HepG2 (cell line): ENCODE measurements around the gene C9orf50.

Source experiments
- BCL6 ChIP-seq: IDR thresholded peaks from 2 replicates; pipeline ENCODE4 v1.6.1; 2016; ENCODE audit warnings: missing genetic modification reagents, missing compliant biosample characterization
- CEBPB ChIP-seq: IDR thresholded peaks from 2 replicates; pipeline ENCODE4 v1.6.1; 2011; ENCODE audit warnings: low read depth, low read length, improper control_type of control experiment, borderline replicate concordance
- CTCF ChIP-seq: sonication (generic); formaldehyde crosslinking; IDR thresholded peaks from 2 replicates; pipeline ENCODE4 v1.5.0; 2020; ENCODE audit warnings: mild to moderate bottlenecking, missing genetic modification reagents, moderate library complexity
- EHMT2 ChIP-seq: fragments of 200-600 bp; sonication (generic); IDR thresholded peaks from 2 replicates; pipeline ENCODE4 v1.7.0; 2017; ENCODE audit warnings: antibody characterized with exemption, low read depth, low read length, borderline replicate concordance
- JUN ChIP-seq: sonication (generic); formaldehyde crosslinking; IDR thresholded peaks from 2 replicates; pipeline ENCODE4 v1.4.0; 2020; ENCODE audit warnings: mild to moderate bottlenecking, missing genetic modification reagents
- MAFF ChIP-seq: IDR thresholded peaks from 2 replicates; pipeline ENCODE4 v1.6.1; 2011; ENCODE audit warnings: low read depth, low read length, improper control_type of control experiment
- MLLT10 ChIP-seq: sonication (generic); formaldehyde crosslinking; IDR thresholded peaks from 2 replicates; pipeline ENCODE4 v1.4.0; 2020; ENCODE audit warnings: missing genetic modification reagents
- NBN ChIP-seq: fragments of 450-650 bp; conservative IDR thresholded peaks from 2 replicates; pipeline ENCODE4 v1.6.1; 2017
- PAX8 ChIP-seq: sonication (generic); formaldehyde crosslinking; IDR thresholded peaks from 2 replicates; pipeline ENCODE4 v1.8.0; 2022; ENCODE audit warnings: mild to moderate bottlenecking, missing genetic modification reagents, borderline replicate concordance
- TAF1 ChIP-seq: sonication (generic); formaldehyde crosslinking; IDR thresholded peaks from 2 replicates; pipeline ENCODE4 v1.4.0; 2020; ENCODE audit warnings: missing genetic modification reagents
- ZNF34 ChIP-seq: sonication (generic); formaldehyde crosslinking; IDR thresholded peaks from 2 replicates; pipeline ENCODE4 v1.4.0; 2020; ENCODE audit warnings: mild to moderate bottlenecking, missing genetic modification reagents, borderline replicate concordance
- ZNF354B ChIP-seq: sonication (generic); formaldehyde crosslinking; IDR thresholded peaks from 2 replicates; pipeline ENCODE4 v1.8.0; 2022; ENCODE audit warnings: mild to moderate bottlenecking, missing genetic modification reagents
- ZNF740 ChIP-seq: sonication (generic); formaldehyde crosslinking; IDR thresholded peaks from 2 replicates; pipeline ENCODE4 v1.4.0; 2020; ENCODE audit warnings: missing genetic modification reagents
- ZSCAN29 ChIP-seq: sonication (generic); formaldehyde crosslinking; conservative IDR thresholded peaks from 2 replicates; pipeline ENCODE4 v1.4.0; 2020; ENCODE audit warnings: mild to moderate bottlenecking, missing genetic modification reagents

GRCh38 chr9:129631674-129632129 lies 10.8 kb upstream of the C9orf50 start:
- TF ChIP-seq CTCF (no peak), MAFF (no peak), EHMT2 (no peak), ZSCAN29 (no peak), ZNF34 (CRISPR knock-in tag) (no peak), NBN (no peak), ZNF740 (CRISPR knock-in tag) (no peak), PAX8 (no peak), MLLT10 (CRISPR knock-in tag) (no peak), CEBPB (no peak), ZNF354B (no peak), TAF1 (CRISPR knock-in tag) (no peak), JUN (CRISPR knock-in tag) (no peak), BCL6 (no peak)
